ENCODE data around the gene TMEM184B. TPM values are rescaled to one million over a fixed set of nuclear protein-coding genes. Genes with fewer than 3 reads are reported as not detected.
A peak's percentile ranks its signal among the peaks of the same experiment; 100 is the strongest.

TMEM184B gene
- total RNA-seq, 1 experiment from 2014 or later: 89.7 TPM

GRCh38 chr22:38295339-38295738 is 22.5 kb upstream of the TMEM184B start (continued):
- TF ChIP-seq ZNF425 (CRISPR knock-in tag; conservative IDR thresholded peaks at IDR 0.05) (no peak), EMX1 (CRISPR knock-in tag; IDR thresholded peaks at IDR 0.05) (no peak), FOXK1 (CRISPR knock-in tag; IDR thresholded peaks at IDR 0.05) (no peak), ZNF263 (CRISPR knock-in tag; IDR thresholded peaks at IDR 0.05; ENCODE audit: low read depth) (no peak), ZNF671 (CRISPR knock-in tag; IDR thresholded peaks at IDR 0.05) (no peak), JAZF1 (CRISPR knock-in tag; IDR thresholded peaks at IDR 0.05) (no peak), RORB (CRISPR knock-in tag; IDR thresholded peaks at IDR 0.05) (no peak), ZNF121 (CRISPR knock-in tag; IDR thresholded peaks at IDR 0.05) (no peak), E2F5 (CRISPR knock-in tag; IDR thresholded peaks at IDR 0.05) (no peak), ZNF512 (CRISPR knock-in tag; IDR thresholded peaks at IDR 0.05; ENCODE audit: borderline replicate concordance) (no peak)

GRCh38 chr22:38294193-38294592 is 21.4 kb upstream of the TMEM184B start:
- H3K27me3 Mint-ChIP-seq (ENCODE audit: low read depth): no peaks in the 10 kb centered on the region

GRCh38 chr22:38292694-38293093 is 19.9 kb upstream of the TMEM184B start:
- ATAC-seq (no peak), DNase-seq (ENCODE audit: low spot score) (no peak)
- CTCF ChIA-PET: no interaction called here
- peaks cover 19% of the 10 kb centered on the region for H3K4me1 Mint-ChIP-seq
- no peaks in the 10 kb centered on the region for H3K27me3 Mint-ChIP-seq (ENCODE audit: low read depth)
- peak overlapping the region; percentile 72; the same call in 1 of the 2 replicates for H3K27ac Mint-ChIP-seq
- H3K4me3 Mint-ChIP-seq: no peak overlapping the region
- no peaks in the 10 kb centered on the region for H3K9me3 Mint-ChIP-seq
- POLR2A ChIA-PET: no interaction called here
- peaks cover 46% of the 10 kb centered on the region for H3K36me3 Mint-ChIP-seq
- TF ChIP-seq GTF2I (CRISPR knock-in tag; conservative IDR thresholded peaks at IDR 0.05) (no peak), HMGXB4 (CRISPR knock-in tag; IDR thresholded peaks at IDR 0.05) (no peak), NR2C2 (CRISPR knock-in tag; IDR thresholded peaks at IDR 0.05) (no peak), MYBL2 (CRISPR knock-in tag; IDR thresholded peaks at IDR 0.05) (no peak), USF2 (CRISPR knock-in tag; IDR thresholded peaks at IDR 0.05) (no peak), ZNF396 (CRISPR knock-in tag; IDR thresholded peaks at IDR 0.05; ENCODE audit: borderline replicate concordance) (no peak), MLX (CRISPR knock-in tag; IDR thresholded peaks at IDR 0.05) (no peak), ERG (CRISPR knock-in tag; IDR thresholded peaks at IDR 0.05) (no peak), PREB (CRISPR knock-in tag; IDR thresholded peaks at IDR 0.05; ENCODE audit: borderline replicate concordance) (no peak), CBFB (CRISPR knock-in tag; IDR thresholded peaks at IDR 0.05; ENCODE audit: low read depth) (no peak), MAX (CRISPR knock-in tag; IDR thresholded peaks at IDR 0.05) (no peak), ZSCAN18 (CRISPR knock-in tag; IDR thresholded peaks at IDR 0.05) (no peak)

More at GRCh38 chr22:38294193-38294592, 21.4 kb upstream of the TMEM184B start:
- ATAC-seq (no peak), DNase-seq (ENCODE audit: low spot score) (no peak)
- Mint-ChIP-seq H3K27ac (no peak overlapping the region), H3K4me1 (peaks cover 15% of the 10 kb centered on the region), H3K9me3 (no peaks in the 10 kb centered on the region), H3K4me3 (no peak overlapping the region), H3K36me3 (peaks cover 53% of the 10 kb centered on the region)
- ChIA-PET CTCF (no interaction called here), POLR2A (no interaction called here)
- no peak for TF ChIP-seq GABPB1 (CRISPR knock-in tag; IDR thresholded peaks at IDR 0.05)

Measured in WTC11 (cell line).